IPS-18c (cell line): ENCODE data around the gene UNC5A.

Experiments used
- H3K4me3 ChIP-seq: 2 replicates; pipeline ENCODE4 v1.7.0; 2013; ENCODE audit warnings: low read depth, mild to moderate bottlenecking, low read length, moderate library complexity; ENCODE audit not compliant: insufficient read depth
- H3K9me3 ChIP-seq: one replicate; pipeline ENCODE4 v1.6.1; 2013; ENCODE audit warnings: mild to moderate bottlenecking, low read length, moderate library complexity; ENCODE audit not compliant: control insufficient read depth, insufficient read depth

The UNC5A gene

DNA sequence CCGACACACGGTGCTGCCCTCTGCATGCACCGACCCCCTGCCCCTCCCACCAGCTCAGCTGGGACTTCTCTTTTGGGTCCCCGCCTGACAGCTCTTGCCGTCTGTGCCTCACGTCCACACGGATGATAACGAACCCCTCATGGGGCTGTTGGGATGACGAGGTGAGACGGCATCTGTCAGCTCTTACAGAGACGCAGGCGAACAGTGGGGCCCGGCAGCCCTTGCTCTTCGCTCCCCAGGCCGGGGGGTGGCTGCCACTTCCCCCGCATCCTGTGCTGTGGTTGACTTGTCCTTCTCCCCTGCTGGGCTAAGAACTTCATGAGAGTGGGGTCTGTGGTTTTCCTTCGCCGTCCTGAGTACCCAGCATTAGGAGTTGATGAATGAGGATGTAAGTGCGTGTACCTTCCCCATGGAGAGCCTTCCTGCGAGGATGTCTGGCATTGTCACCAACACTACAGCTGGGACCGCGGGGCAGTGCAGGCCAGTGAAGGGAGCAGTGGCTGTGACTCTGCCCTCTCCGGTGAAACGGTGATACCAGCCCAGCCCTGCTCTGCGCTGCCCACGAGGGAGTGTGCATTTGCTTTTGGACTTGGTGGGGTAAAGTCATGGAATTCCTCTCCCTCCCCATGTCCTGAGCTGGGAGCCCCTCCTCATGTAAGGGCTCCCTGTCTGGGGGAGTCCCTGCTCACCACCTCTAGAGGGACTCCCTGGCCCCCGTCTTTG lies 65.6 kb downstream of the UNC5A start:
- no peaks in the 10 kb centered on the region for H3K9me3 ChIP-seq
- H3K4me3 ChIP-seq: no peak overlapping the region

DNA sequence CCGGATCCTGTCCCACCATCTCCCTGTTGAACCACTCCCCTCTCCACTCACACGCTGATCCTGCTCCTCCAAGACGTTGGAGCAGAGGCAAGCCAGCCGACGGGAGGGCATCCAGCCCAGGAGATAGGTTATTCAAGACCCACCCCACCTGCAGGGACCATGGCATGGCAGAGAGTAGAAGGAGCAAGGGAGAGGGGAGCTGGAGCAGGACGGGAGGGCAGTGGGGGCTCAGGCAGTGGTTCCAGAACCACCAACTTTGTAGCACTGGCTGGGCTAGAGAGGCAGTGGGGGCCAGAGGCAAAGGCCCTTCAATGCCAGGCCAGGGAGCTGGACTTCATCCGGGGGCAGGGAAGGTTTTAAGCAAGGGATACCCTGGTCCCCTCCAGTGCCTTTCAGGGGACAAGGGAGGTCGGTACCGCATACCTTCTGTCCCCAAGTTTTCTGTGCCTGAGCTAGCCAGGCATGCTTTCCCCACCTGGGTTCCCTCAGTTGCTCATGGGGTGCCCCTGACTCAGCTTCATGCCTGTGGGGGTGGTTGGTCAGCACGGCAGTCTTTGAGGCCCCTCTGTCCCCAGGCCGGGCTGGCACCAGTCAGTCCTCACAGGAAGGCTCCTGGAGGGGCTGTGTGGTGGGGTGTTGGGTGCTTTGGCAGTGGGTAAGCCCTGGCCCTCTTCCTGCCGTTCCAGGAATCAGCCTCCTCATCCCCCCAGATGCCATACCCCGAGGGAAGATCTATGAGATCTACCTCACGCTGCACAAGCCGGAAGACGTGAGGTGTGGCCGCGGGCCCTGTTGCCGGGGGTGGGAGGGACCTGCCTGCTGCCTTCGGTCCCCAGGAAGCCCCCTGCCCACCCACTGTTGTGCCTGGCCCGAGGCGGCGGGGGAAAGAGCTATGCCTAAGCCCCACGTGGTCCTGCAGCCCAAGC lies 66.4 kb downstream of the UNC5A start:
- H3K4me3 ChIP-seq: no peak overlapping the region

DNA sequence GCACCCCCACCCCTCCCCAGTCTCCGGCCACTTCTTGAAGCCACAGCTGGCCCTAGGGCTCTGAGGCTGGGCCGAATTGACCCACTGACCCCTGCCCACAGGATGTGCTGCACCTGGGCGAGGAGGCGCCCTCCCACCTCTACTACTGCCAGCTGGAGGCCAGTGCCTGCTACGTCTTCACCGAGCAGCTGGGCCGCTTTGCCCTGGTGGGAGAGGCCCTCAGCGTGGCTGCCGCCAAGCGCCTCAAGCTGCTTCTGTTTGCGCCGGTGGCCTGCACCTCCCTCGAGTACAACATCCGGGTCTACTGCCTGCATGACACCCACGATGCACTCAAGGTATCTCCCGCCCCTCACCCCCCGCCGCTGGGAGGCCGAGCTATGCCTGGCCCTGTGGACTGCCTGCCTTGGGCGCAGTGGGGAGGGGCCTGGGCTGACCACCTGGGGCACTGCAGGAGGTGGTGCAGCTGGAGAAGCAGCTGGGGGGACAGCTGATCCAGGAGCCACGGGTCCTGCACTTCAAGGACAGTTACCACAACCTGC lies 67.5 kb downstream of the UNC5A start:
- H3K9me3 ChIP-seq: no peaks in the 10 kb centered on the region
- H3K4me3 ChIP-seq: no peak overlapping the region; the same call in 1 of the 2 replicates

More for the DNA sequence above, 66.4 kb downstream of the UNC5A start:
- H3K9me3 ChIP-seq: no peaks in the 10 kb centered on the region

DNA sequence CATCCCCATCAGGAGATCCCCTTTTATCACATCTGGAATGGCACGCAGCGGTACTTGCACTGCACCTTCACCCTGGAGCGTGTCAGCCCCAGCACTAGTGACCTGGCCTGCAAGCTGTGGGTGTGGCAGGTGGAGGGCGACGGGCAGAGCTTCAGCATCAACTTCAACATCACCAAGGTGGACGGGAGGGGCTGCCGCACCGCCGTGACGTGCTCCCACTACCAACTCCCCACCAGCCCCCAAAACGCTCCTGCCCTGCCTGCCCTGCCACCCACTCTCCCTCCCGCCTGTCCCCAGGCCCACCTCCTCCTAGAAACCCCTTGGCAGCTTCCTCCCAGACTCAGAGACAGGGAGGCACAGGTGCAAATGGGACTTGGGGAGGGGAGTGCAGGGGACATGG lies 68.1 kb downstream of the UNC5A start:
- H3K4me3 ChIP-seq: no peak overlapping the region
- no peaks in the 10 kb centered on the region for H3K9me3 ChIP-seq

DNA sequence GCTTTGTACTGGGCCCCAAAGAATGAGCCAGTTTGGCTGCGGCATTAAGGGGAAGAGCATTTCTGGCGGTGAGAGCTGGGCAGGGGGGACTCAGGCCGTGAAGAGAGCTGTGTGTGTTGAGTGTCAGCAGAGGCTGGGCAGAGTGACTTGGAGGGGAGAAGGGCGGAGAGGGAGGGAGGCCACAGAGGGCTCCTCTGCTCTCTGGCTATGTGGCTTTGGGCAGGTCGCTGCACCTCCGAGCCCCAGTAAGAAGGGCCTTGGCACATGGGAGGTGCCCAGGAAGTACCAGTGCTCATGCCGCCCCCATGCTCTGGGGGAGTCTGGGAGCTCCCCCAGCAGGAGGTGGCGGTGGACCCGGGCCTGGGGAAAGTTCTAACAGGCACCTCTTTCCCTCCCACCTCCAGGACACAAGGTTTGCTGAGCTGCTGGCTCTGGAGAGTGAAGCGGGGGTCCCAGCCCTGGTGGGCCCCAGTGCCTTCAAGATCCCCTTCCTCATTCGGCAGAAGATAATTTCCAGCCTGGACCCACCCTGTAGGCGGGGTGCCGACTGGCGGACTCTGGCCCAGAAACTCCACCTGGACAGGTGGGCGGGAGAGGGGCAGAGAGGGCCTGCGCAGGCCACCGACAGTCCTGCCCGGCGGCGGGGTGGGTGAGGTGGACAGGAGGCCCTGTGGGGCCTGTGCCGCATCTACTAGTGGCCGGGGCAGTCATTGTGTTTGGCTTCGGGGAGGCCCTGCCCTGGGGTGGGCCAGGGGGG lies 68.7 kb downstream of the UNC5A start:
- Histone ChIP-seq H3K4me3 (no peak overlapping the region), H3K9me3 (no peaks in the 10 kb centered on the region)

DNA sequence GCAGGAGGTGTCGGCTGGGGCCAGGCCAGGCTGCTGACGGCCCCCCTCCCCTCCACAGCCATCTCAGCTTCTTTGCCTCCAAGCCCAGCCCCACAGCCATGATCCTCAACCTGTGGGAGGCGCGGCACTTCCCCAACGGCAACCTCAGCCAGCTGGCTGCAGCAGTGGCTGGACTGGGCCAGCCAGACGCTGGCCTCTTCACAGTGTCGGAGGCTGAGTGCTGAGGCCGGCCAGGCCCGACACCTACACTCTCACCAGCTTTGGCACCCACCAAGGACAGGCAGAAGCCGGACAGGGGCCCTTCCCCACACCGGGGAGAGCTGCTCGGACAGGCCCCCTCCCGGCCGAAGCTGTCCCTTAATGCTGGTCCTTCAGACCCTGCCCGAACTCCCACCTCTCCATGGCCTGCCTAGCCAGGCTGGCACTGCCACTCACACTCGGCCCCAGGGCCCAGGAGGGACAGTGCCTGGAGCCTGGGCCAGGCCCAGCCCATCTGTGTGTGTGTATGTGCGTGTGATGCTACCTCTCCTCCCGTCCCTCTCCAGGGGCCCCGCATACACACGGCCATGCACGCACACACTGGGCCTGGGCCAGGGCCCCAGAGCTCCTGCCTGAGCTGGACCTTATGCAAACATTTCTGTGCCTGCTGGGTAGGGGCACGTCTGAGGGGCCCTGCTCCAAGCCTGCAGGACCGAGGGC lies 69.5 kb downstream of the UNC5A start:
- no peak overlapping the region for H3K4me3 ChIP-seq
- no peaks in the 10 kb centered on the region for H3K9me3 ChIP-seq

DNA sequence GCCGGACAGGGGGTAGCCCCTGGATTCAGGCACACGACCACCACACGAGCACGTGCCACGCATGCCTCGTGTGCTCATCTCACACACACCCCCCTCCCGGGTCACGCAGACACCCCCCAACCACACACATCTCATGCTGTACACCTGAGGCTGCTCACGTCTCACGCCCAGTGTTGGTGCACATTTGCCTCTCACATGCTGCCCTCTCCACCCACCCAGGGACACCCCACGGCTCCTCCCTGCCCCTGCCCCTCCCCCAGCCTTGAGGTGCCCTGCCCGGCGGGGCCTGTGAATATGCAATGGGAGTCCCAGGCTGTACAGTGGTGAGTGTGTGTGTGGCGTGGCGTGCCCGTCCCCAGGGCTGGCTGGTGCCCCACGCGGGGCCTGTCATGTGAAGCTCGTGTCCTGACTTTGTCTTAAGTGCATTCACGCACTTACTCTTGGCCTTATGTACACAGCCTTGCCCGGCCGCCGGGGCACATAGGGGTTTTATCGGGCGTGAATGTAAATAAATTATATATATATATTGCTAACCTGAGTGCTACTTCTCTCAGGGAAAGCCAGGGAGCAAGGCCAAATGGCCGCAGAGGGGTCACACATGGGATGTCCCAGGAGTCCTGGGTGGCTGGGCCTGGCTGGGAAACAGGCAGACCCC lies 70.1 kb downstream of the UNC5A start:
- Histone ChIP-seq H3K9me3 (no peaks in the 10 kb centered on the region), H3K4me3 (no peak overlapping the region)

DNA sequence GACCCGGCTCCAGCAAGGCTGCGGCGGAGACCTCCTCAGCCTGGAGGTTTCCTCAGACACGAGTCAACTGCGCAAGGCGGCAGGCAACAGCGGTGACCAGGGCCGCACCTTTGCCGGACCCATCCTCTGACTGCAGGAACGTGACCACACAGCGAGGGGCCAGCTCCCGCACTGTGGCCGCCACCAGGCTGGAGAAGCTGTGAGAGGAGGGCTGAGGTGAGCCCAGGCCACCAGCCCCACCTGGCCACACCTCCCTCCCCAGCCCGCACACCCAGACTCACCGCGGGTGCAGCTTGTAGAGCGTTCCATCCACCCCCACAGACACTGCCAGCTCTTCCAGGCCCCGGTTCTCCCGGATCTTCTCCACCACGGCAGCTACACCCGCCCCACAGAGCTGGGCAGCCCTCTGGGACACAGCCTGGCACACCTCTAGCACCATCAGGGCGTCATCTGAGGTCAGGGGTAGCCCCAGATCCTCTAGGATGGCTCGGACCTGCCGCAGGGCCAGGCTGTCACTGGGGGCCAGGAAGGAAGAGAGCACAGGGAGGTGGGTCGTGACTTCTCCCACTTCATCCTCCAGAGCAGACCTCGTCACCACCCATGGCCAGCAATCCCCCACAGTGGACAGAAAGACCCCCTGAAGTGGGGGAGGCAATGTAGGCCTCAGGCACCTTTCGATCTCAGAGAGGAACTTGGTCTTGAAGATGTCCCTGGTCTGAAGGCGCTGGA lies 70.8 kb downstream of the UNC5A start:
- no peak overlapping the region for H3K4me3 ChIP-seq
- no peaks in the 10 kb centered on the region for H3K9me3 ChIP-seq

DNA sequence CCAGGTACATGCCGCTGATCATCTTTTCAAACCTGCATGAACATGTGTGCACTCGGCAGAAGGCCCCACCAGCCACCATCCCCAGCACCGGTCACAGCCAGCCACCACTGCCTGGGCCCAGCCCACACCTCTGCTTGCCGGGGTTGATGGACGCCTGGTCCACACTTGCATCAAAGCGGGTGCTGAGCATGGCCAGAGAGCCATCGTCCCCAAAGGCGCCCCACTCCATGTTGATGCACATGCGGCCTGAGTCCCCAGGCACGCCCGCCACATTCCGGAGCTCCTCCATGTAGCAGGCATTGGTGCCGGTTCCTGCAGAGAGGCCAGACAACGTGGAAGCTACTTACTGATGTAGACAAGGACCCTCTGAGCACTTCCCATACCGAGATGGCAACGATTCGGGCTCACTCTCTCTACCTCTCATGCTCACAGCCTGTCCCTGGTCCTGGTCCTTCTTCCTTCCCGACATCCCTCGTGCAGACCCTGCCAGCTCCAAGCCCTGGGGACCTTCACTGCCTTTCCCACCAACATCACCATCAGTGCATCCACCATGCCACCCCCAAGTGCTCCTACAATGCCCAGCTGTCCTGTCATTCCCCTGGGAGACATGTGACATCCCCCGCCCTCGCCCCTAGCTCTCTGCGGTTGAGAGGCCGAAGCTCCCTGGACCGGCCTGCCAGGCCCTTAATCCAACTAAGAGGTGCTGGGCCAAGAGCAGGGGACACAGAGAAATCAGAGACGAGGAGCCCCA lies 71.6 kb downstream of the UNC5A start:
- Histone ChIP-seq H3K4me3 (no peak overlapping the region), H3K9me3 (no peaks in the 10 kb centered on the region)

DNA sequence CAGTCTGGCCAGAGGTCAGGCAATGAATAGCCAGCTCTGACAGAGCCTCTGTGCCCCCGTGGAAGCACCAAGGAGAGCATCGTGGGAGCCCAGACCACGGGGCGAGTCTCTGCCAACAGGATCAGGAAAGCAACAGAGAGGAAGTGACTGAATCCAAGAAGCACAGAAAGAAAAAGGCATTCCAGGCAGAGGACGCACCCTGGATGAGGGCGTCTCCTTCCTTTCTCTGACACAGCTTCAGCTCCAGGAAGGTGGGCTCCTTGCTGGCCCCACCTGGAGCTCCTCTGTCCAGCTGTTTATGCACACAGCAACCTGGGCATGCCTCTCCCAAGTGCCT lies 72.2 kb downstream of the UNC5A start:
- Histone ChIP-seq H3K9me3 (no peaks in the 10 kb centered on the region), H3K4me3 (no peak overlapping the region)

DNA sequence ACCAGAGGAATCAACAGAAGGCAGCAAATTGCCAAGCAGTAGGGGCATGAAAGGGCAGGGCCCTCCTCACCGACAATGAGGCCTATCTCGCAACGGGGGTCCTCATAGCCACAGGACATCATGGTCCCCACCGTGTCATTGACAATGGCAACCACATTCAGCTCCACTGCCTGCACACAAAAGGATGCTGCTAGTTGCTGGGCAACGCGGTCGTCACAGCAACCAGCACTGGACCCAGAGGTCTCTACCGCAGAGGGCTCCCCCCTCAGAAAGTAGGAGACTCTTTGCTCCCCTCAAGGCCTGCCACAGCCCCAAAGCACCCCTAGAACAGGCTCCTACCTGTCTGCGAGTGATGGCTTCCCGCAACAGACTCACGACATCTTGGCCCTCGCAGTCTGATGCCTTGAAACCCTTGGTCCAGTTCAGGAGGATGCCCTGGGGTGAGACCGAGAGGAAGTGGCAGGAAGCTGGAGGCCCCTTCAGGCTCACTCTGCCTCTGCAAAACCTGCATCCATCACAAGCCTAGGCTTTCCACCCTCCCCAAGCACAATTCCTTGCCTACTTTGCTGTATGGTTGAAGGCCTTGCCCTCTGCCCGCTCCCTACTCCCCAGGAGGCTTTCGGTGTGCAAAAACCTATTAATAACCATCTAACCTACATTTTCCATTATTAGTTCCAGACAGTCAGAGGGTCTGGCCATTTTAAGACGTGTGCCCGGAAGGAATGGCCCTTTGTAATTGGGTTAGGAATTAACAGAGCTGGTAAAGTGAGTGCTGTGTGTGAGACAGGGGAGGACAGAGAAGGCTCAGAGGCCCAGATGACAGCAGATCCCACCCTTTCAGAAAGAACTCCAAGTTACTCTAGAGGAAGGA lies 73.6 kb downstream of the UNC5A start:
- H3K9me3 ChIP-seq: no peaks in the 10 kb centered on the region
- H3K4me3 ChIP-seq: no peak overlapping the region

DNA sequence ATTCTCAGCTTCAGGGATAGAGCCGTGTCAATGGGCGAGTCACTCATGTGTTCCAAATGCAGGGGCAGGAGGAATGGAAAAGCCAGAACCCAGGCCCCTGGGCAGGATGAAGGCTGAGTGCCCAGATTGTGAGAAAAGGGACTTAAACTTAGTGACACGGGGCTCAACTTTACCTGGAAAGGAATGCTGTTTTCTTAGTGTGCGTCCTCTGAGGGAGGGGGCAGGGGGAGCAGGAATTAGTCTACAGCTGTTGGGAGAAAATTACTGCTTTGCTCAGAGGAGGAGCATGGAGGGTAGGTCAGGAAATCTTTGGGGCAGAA lies 74.2 kb downstream of the UNC5A start:
- H3K4me3 ChIP-seq: no peak overlapping the region
- no peaks in the 10 kb centered on the region for H3K9me3 ChIP-seq

DNA sequence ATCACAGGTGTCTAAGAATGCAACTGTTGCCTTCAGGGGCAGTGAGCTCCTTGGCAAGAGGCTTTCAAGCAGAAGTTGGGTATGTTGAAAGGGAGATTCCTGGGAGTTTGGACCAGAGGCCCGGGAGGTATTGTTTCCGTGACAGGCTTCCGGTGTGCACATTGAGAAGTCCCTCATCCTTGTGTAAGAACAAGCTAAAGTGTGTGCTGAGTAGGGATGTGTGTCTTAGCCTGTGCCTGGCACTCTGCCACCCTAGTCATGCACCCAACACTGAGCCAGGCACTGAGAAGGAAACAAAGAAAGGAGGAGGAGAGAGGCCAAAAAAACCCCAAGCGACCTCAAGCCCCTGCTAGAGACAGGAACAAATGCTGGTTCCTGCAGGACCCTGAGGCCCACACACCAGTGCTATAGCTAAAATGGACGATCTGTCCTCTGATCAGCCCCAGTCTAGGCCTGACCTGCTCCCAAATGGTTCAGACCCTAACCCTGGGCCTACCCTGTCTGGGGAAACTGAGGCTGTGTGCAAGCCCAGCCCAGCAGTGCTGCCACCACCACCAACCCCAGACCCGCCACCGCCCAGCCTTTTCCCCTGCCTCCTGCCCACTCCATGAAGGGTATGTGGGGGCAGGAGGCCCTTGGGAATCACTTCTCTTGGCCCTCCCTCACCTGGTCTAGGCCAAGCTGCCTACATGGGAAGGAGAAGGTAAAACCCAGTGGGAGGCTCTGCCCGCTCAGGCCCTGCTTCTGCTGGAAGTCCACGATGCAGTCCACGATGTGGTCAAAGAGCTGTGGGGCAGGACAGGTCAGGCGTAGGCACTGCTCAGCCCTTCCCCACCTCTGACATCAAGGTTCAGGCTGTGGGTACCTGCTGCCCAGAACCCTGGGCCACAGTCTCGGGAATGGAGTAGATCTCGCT lies 76.2 kb downstream of the UNC5A start:
- H3K9me3 ChIP-seq: no peaks in the 10 kb centered on the region
- no peak overlapping the region for H3K4me3 ChIP-seq
